Fibroblast of pulmonary artery (primary cell): ENCODE measurements around the gene NXPE4.

Experiments
- DNase-seq: peaks from one replicate; pipeline ENCODE4 v3.0.0-alpha.2; 2010; ENCODE audit warnings: low read depth
- H3K4me3 ChIP-seq: replicated peaks from 2 replicates; pipeline ENCODE4 v1.5.1; 2011; ENCODE audit warnings: low read depth, mild to moderate bottlenecking, control low read depth, low read length, moderate library complexity
- TF ChIP-seq, protein P1 (sequence below): IDR thresholded peaks from 2 replicates; pipeline ENCODE4 v1.5.1; 2011; ENCODE audit warnings: mild to moderate bottlenecking, control low read depth, low read length, inconsistent platforms; ENCODE audit errors: missing control alignments

The NXPE4 gene

GRCh38 chr11:114559425-114560310 is 35.9 kb downstream of the NXPE4 start, which contains the start of gene NXPE1:
Gene NXPE1 (minus strand): TSS chr11:114559881. CDS start chr11:114551201, 8,680 bp downstream.
- H3K4me3 ChIP-seq: no peak within 1 kb of the TSS
- TF ChIP-seq, protein P1, sequence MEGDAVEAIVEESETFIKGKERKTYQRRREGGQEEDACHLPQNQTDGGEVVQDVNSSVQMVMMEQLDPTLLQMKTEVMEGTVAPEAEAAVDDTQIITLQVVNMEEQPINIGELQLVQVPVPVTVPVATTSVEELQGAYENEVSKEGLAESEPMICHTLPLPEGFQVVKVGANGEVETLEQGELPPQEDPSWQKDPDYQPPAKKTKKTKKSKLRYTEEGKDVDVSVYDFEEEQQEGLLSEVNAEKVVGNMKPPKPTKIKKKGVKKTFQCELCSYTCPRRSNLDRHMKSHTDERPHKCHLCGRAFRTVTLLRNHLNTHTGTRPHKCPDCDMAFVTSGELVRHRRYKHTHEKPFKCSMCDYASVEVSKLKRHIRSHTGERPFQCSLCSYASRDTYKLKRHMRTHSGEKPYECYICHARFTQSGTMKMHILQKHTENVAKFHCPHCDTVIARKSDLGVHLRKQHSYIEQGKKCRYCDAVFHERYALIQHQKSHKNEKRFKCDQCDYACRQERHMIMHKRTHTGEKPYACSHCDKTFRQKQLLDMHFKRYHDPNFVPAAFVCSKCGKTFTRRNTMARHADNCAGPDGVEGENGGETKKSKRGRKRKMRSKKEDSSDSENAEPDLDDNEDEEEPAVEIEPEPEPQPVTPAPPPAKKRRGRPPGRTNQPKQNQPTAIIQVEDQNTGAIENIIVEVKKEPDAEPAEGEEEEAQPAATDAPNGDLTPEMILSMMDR: no peak
- no peak for DNase-seq

DNA sequence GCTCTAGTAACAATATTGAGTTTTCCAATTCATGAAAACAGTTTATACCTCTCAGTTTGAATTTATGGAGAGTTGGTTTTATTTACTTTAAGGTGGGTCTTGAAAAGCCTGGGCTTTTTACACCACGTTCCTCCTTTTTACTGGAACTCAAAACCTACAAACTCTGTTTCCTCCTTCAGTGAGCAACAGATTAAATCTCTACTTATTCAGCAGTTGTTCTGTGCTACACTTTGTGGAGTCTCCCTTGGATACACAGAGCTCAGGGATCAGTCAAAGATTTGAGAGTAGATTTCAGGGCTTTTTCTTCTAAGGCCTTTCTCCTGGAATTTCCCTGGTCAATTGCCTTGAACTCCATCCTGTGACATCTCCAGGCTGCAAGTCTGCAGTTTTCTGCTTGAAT is 39.5 kb downstream of the NXPE4 start:
- no peak overlapping the region for H3K4me3 ChIP-seq
- TF ChIP-seq, protein P1: no peak
- no peak for DNase-seq

DNA sequence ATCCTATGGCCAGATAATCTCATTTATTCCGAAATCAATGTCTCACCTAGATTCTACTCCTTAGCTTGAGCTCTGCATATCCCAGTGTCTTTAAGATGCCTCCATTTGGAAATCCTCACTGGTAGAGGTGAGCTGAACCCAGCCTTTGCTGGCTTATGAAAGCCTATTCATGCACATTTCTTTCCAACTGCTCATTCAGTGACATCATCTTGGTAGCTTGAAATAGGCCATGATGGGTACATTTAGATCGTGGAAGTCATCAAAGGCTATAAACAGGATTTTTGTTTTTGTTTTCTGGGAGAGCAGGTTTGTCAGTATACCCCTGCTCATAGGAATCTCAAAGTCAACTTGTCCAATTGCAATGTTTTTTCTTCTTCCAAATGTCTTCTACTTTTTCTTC is 41.9 kb downstream of the NXPE4 start:
- TF ChIP-seq, protein P1: no peak
- no peak overlapping the region for H3K4me3 ChIP-seq
- DNase-seq: peak; percentile 8

- no peak overlapping the region for H3K4me3 ChIP-seq
- no peak for DNase-seq
- TF ChIP-seq, protein P1: no peak
These were observed 44.5 kb downstream of the NXPE4 start for GRCh38 chr11:114551060-114551459.

DNA sequence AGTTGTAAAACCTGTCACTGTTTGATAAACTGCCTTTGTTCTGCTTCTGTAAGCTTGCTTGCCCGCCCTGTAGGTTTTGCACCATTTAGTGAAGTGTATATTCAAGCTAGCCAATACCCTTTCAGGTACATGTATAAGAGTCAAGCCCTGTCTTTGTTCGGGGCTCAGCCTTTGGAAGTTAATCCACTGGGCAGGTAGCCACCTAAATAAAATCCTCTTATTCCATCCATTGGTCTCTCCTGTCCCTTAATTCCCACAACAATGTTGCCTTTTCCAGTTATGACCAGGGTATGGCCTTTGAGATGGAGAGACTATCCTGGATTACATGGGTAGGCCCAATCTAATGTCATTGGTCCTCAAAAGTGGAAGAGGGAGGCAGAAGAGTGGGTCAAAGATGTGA is 69.9 kb downstream of the NXPE4 start:
- TF ChIP-seq, protein P1: no peak
- no peak for DNase-seq
- H3K4me3 ChIP-seq: no peak overlapping the region

- no peak overlapping the region for H3K4me3 ChIP-seq
- DNase-seq: no peak
- TF ChIP-seq, protein P1: no peak
These were observed 71.5 kb downstream of the NXPE4 start for GRCh38 chr11:114524122-114524521.

DNA sequence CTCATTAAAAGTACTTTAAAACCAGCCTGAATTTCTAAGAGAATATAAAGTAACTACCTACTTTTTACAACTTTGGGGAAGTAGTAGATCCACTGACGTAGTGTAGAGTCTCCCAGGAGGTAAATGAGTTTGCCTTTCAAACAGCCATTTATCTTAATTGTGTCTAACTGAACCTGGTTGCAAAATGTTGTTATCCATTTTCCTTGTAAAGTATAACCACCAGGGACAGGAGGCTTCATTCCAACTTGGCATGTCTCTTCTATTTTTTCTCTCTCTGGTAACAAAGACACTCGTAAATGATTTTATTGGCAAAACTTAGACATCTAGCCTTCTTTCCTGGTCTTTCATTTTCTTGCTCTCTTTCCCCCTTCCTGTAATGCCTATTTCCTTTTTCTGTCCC is 72.8 kb downstream of the NXPE4 start:
- no peak for DNase-seq
- no peak overlapping the region for H3K4me3 ChIP-seq
- TF ChIP-seq, protein P1: no peak
